ENCODE data around the gene BMP3. TPM values are rescaled to one million over a fixed set of nuclear protein-coding genes. Genes with fewer than 3 reads are reported as not detected.
"Not testable (repeated sequence)": the region's sequence is repeated elsewhere in the genome, so short reads cannot be mapped to it uniquely, and the experiment has no call there.

The BMP3 gene
- total RNA-seq, 5 donors from 2014 or later (not counting 1 experiment from before 2014, with no cell fraction given) = 0.07 TPM; not detected in 4

DNA sequence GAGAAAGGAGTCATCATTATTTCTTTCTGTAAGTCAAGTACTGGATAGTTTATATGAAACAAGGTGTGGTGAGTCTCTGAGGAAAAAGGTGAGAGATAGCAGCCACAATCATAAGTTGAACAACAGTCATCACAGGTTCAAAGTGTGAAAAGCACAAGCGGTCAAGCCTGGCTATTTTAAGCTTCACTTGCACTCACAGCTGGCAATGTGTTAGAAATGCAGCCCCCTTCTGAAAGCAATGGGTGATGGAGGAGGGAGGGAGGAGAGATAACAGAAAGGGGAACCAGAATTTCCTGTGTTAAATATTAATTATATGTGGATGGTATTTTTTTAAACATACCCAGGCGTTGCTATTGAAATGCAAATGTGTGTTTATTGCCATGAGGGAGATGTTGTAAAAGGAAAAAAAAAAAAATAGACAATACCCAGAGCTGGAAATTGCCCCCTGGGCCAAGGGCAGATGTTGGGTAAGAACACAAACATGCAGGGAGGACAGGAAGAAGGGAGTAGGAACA, 26.9 kb upstream of the BMP3 start:
- no peak overlapping the region for H3K4me3 ChIP-seq (ENCODE audit: control insufficient read depth in 1 of 2, extremely low read depth in 1 of 2, low read length in 1 of 2)
- Mint-ChIP-seq H3K27ac (no peak overlapping the region), H3K4me1 (peaks cover 0 to 7% (median 0%) of the 10 kb centered on the region in 3 donors), H3K36me3 (no peaks in the 10 kb centered on the region), H3K9me3 (no peaks in the 10 kb centered on the region), H3K27me3 (peaks cover 3 to 17% of the 10 kb centered on the region in 2 donors), H3K4me3 (no peak overlapping the region)
- no peaks in the 10 kb centered on the region for H3K4me1 ChIP-seq (ENCODE audit: control insufficient read depth in 1 of 2, extremely low read depth in 1 of 2, insufficient read depth in 2 of 2, low read length in 2 of 2)
- no peaks in the 10 kb centered on the region for H3K9me3 ChIP-seq
- WGBS (ENCODE audit: insufficient coverage) = 17% methylated on average over 1 of the region's 2 CpGs
- no peak overlapping the region for H3K27ac ChIP-seq (ENCODE audit: low read length)
- ATAC-seq (replicated peaks in 1 of 4) = no peak
- H3K27me3 ChIP-seq (replicated peaks in 1 of 2; ENCODE audit: control insufficient read depth in 2 of 2, extremely low read depth in 1 of 2, insufficient read depth in 2 of 2, low read length in 1 of 2) = no peaks in the 10 kb centered on the region
- no peak for DNase-seq
- ChIA-PET CTCF (interaction anchor here (0.6 kb wide), 2 partner anchors 12 to 641 kb away, joined by 3 read pairs; no protein-coding TSS in a partner anchor), POLR2A (no interaction called here)
- H3K36me3 ChIP-seq (ENCODE audit: control insufficient read depth in 2 of 2, extremely low read depth in 1 of 2, insufficient read depth in 1 of 2, low read length in 1 of 2) = no peaks in the 10 kb centered on the region

DNA sequence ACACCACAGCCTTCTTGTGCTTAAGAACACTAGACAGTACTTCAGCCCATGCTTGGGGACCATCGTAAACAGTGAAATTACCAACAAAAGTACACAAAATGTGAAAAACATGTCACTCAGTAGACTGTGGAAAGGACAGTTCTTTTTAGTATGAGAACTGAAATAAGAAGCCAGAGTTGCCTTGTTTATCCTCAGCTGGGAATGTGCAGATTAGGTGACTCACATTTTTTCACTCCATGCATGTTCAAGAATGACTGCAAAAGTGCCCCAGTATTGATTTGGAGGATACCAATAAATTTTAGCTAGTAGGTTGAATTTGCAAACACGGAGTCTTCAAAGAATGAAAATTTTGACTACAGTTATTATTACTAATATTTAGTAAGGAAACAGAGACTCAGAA, 23.1 kb upstream of the BMP3 start:
- H3K36me3 ChIP-seq (ENCODE audit: control insufficient read depth in 2 of 2, extremely low read depth in 1 of 2, insufficient read depth in 1 of 2, low read length in 1 of 2) = no peaks in the 10 kb centered on the region
- Mint-ChIP-seq H3K36me3 (no peaks in the 10 kb centered on the region), H3K4me3 (no peak overlapping the region), H3K4me1 (peaks cover 0 to 7% (median 0%) of the 10 kb centered on the region in 3 donors), H3K27ac (no peak overlapping the region), H3K27me3 (peaks cover 3 to 17% of the 10 kb centered on the region in 2 donors), H3K9me3 (no peaks in the 10 kb centered on the region)
- H3K4me3 ChIP-seq (ENCODE audit: control insufficient read depth in 1 of 2, extremely low read depth in 1 of 2, low read length in 1 of 2) = no peak overlapping the region
- H3K9me3 ChIP-seq = no peaks in the 10 kb centered on the region
- DNase-seq = no peak
- no peak for ATAC-seq (replicated peaks in 1 of 4)
- ChIA-PET CTCF (interaction anchor here in 1 of 2 donors (1.0 kb wide), 1 partner anchor 18 kb away, joined by 3 read pairs; no protein-coding TSS in a partner anchor), POLR2A (no interaction called here)
- H3K27me3 ChIP-seq (replicated peaks in 1 of 2; ENCODE audit: control insufficient read depth in 2 of 2, extremely low read depth in 1 of 2, insufficient read depth in 2 of 2, low read length in 1 of 2) = peaks cover 0 to 6% of the 10 kb centered on the region in 2 experiments
- no peaks in the 10 kb centered on the region for H3K4me1 ChIP-seq (ENCODE audit: control insufficient read depth in 1 of 2, extremely low read depth in 1 of 2, insufficient read depth in 2 of 2, low read length in 2 of 2)
- no peak overlapping the region for H3K27ac ChIP-seq (ENCODE audit: low read length)
- no CpG with 5 or more reads among the region's 2 CpGs for WGBS (ENCODE audit: insufficient coverage)

DNA sequence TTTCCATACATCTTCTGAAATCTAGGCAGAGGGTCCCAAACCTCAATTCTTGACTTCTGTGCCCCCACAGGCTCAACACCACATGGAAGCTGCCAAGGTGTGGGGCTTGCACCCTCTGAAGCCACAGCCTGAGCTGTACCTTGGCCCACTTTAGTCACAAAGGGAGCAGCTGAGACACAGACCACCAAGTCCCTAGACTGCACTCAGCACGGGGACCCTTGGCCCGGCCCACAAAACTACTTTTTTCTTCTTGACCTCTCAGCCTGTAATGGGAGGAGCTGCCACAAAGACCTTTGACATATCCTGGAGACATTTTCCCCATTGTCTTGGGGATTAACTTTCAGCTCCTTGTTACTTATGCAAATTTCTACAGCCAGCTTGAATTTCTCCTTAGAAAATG, 13.9 kb upstream of the BMP3 start:
- H3K27ac Mint-ChIP-seq; POLR2A ChIA-PET; ATAC-seq (replicated peaks in 1 of 4); H3K4me3 ChIP-seq (ENCODE audit: control insufficient read depth in 1 of 2, extremely low read depth in 1 of 2, low read length in 1 of 2); H3K27me3 ChIP-seq (replicated peaks in 1 of 2; ENCODE audit: control insufficient read depth in 2 of 2, extremely low read depth in 1 of 2, insufficient read depth in 2 of 2, low read length in 1 of 2); H3K9me3 ChIP-seq; H3K4me1 Mint-ChIP-seq; H3K36me3 ChIP-seq (ENCODE audit: control insufficient read depth in 2 of 2, extremely low read depth in 1 of 2, insufficient read depth in 1 of 2, low read length in 1 of 2); H3K4me1 ChIP-seq (ENCODE audit: control insufficient read depth in 1 of 2, extremely low read depth in 1 of 2, insufficient read depth in 2 of 2, low read length in 2 of 2); DNase-seq; H3K36me3 Mint-ChIP-seq; H3K4me3 Mint-ChIP-seq; H3K27ac ChIP-seq (ENCODE audit: low read length); H3K9me3 Mint-ChIP-seq; CTCF ChIA-PET: not testable (repeated sequence)
- H3K27me3 Mint-ChIP-seq = peaks cover 2 to 13% of the 10 kb centered on the region in 2 donors
- no CpG with 5 or more reads among the region's 2 CpGs for WGBS (ENCODE audit: insufficient coverage)

DNA sequence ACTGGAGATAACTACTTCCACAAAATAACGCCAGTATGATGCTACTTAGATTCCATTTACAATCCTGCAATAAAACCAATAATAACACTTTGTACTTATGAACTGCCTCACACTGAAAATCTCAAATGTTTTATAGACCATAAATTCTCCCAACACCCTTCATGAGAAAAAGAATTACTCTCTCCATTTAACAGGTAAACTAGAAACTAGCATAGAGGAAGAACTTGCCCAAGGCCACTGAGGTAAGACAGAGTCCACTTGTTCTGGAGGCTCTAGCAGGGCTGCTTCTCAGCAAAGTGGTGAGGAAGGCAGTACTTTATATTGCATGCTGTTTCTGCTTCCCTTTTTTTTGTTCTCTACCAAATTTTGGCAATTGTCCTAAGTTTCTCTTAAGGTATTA, 11.5 kb upstream of the BMP3 start:
- peaks cover 0 to 4% of the 10 kb centered on the region in 2 experiments for H3K27me3 ChIP-seq (replicated peaks in 1 of 2; ENCODE audit: control insufficient read depth in 2 of 2, extremely low read depth in 1 of 2, insufficient read depth in 2 of 2, low read length in 1 of 2)
- CTCF ChIA-PET = no interaction called here
- POLR2A ChIA-PET = no interaction called here
- Mint-ChIP-seq H3K27ac (no peak overlapping the region), H3K4me1 (no peaks in the 10 kb centered on the region), H3K27me3 (peaks cover 10 to 17% of the 10 kb centered on the region in 2 donors), H3K4me3 (no peak overlapping the region), H3K36me3 (no peaks in the 10 kb centered on the region), H3K9me3 (no peaks in the 10 kb centered on the region)
- H3K9me3 ChIP-seq = no peaks in the 10 kb centered on the region
- H3K4me3 ChIP-seq (ENCODE audit: control insufficient read depth in 1 of 2, extremely low read depth in 1 of 2, low read length in 1 of 2) = no peak overlapping the region
- DNase-seq (no peak), ATAC-seq (replicated peaks in 1 of 4) (no peak)
- no peak overlapping the region for H3K27ac ChIP-seq (ENCODE audit: low read length)
- H3K36me3 ChIP-seq (ENCODE audit: control insufficient read depth in 2 of 2, extremely low read depth in 1 of 2, insufficient read depth in 1 of 2, low read length in 1 of 2) = no peaks in the 10 kb centered on the region
- no peaks in the 10 kb centered on the region for H3K4me1 ChIP-seq (ENCODE audit: control insufficient read depth in 1 of 2, extremely low read depth in 1 of 2, insufficient read depth in 2 of 2, low read length in 2 of 2)
- 83% methylated on average over 1 of the region's 1 CpG for WGBS (ENCODE audit: insufficient coverage)

DNA sequence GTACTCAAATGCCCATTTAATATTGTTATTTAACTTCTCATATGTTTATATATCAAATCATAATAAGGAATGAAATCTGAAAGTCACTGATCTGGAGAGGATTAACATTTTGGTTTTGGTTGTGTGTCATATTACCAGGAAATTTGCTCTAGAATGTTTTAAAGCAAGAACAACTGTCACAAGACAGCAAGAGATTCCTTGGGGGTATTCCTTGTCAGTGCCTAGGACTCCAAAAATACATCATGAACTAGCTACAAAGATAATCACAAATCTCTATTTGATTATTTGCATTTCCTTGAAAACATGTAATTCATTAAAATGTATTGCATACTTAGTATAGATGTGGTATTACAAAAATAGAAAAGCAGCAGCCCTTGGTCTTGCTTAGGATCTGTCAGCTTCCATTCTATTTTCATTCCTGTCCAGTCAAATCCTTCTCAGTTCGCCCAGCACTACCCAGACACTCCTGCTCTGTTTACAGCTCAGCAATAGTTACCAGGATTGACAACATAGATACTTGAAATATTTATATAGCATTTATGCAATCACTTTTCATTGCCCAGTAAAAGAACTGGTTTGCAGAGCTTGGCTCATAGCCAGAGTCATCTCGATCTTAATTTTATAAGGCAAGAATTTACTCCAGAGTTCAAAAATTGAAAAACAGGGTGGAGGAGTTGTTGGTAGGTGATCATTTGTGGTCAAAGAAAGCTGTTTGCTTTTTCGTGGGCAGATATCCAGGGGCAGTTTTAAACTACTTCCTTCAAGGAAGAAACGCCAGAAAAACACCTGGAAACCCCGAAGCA, 9.2 kb upstream of the BMP3 start:
- Mint-ChIP-seq H3K9me3 (no peaks in the 10 kb centered on the region), H3K27ac (no peak overlapping the region), H3K27me3 (peaks cover 30 to 34% of the 10 kb centered on the region in 2 donors), H3K36me3 (no peaks in the 10 kb centered on the region), H3K4me3 (no peak overlapping the region), H3K4me1 (no peaks in the 10 kb centered on the region)
- WGBS (ENCODE audit: insufficient coverage) = no CpG with 5 or more reads among the region's 5 CpGs
- ChIA-PET POLR2A (no interaction called here), CTCF (no interaction called here)
- no peaks in the 10 kb centered on the region for H3K4me1 ChIP-seq (ENCODE audit: control insufficient read depth in 1 of 2, extremely low read depth in 1 of 2, insufficient read depth in 2 of 2, low read length in 2 of 2)
- H3K9me3 ChIP-seq = no peaks in the 10 kb centered on the region
- no peak for DNase-seq
- H3K27ac ChIP-seq (ENCODE audit: low read length) = no peak overlapping the region
- H3K36me3 ChIP-seq (ENCODE audit: control insufficient read depth in 2 of 2, extremely low read depth in 1 of 2, insufficient read depth in 1 of 2, low read length in 1 of 2) = no peaks in the 10 kb centered on the region
- no peak overlapping the region for H3K4me3 ChIP-seq (ENCODE audit: control insufficient read depth in 1 of 2, extremely low read depth in 1 of 2, low read length in 1 of 2)
- H3K27me3 ChIP-seq (replicated peaks in 1 of 2; ENCODE audit: control insufficient read depth in 2 of 2, extremely low read depth in 1 of 2, insufficient read depth in 2 of 2, low read length in 1 of 2) = peaks cover 3% of the 10 kb centered on the region in 2 experiments
- no peak for ATAC-seq (replicated peaks in 1 of 4)

DNA sequence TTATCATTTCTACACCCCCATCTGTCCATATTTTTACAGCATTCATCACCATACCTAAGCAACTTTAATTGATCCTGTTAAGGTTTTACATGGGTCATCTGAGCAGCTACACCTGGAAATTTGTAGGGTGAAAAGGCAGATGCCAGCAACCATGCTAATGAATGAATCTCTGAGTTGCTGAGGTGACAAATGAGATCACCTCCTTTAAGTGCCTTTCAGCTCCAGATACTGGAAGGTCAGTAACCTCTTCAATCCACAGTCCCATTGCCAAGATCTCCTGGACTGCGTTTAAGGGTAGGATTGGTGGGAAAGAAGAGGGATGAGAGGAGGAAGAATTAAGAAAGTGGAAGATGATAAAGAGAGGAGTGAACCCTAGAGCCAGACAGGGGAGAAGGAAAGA, 8.5 kb upstream of the BMP3 start:
- POLR2A ChIA-PET = no interaction called here
- no peak for ATAC-seq (replicated peaks in 1 of 4)

More for the DNA sequence above, 8.5 kb upstream of the BMP3 start:
- H3K4me3 ChIP-seq (ENCODE audit: control insufficient read depth in 1 of 2, extremely low read depth in 1 of 2, low read length in 1 of 2) = no peak overlapping the region
- no peak overlapping the region for H3K27ac ChIP-seq (ENCODE audit: low read length)
- DNase-seq = no peak
- Mint-ChIP-seq H3K4me3 (no peak overlapping the region), H3K4me1 (no peaks in the 10 kb centered on the region), H3K27ac (no peak overlapping the region), H3K9me3 (no peaks in the 10 kb centered on the region), H3K36me3 (no peaks in the 10 kb centered on the region), H3K27me3 (peaks cover 36 to 40% of the 10 kb centered on the region in 2 donors)
- no peaks in the 10 kb centered on the region for H3K9me3 ChIP-seq
- peaks cover 0 to 3% of the 10 kb centered on the region in 2 experiments for H3K27me3 ChIP-seq (replicated peaks in 1 of 2; ENCODE audit: control insufficient read depth in 2 of 2, extremely low read depth in 1 of 2, insufficient read depth in 2 of 2, low read length in 1 of 2)
- WGBS (ENCODE audit: insufficient coverage) = no CpG with 5 or more reads among the region's 1 CpG
- H3K4me1 ChIP-seq (ENCODE audit: control insufficient read depth in 1 of 2, extremely low read depth in 1 of 2, insufficient read depth in 2 of 2, low read length in 2 of 2) = no peaks in the 10 kb centered on the region
- no peaks in the 10 kb centered on the region for H3K36me3 ChIP-seq (ENCODE audit: control insufficient read depth in 2 of 2, extremely low read depth in 1 of 2, insufficient read depth in 1 of 2, low read length in 1 of 2)
- CTCF ChIA-PET = interaction anchor here in 1 of 2 donors (0.6 kb wide), 1 partner anchor 1001 kb away, joined by 4 read pairs; no protein-coding TSS in a partner anchor

Data from T-cell (primary cell).